ENCODE measurements around the gene SLC10A1.
"Not testable (repeated sequence)": the region's sequence is repeated elsewhere in the genome, so short reads cannot be mapped to it uniquely, and the experiment has no call there.

The SLC10A1 gene

GRCh38 chr14:69753860-69754259 lies 43.2 kb downstream of the SLC10A1 start:
- H3K27ac ChIP-seq, result no peak overlapping the region
- DNase-seq, result no peak
- intact Hi-C loops (cut with DNase I; ENCODE audit: low total_unique reads), result no loop called here
- TF ChIP-seq CTCF (IDR thresholded peaks at IDR 0.05), result no peak
- H3K9me3 ChIP-seq, result no peaks in the 10 kb centered on the region
- no peak overlapping the region for H3K4me3 ChIP-seq
- H3K36me3 ChIP-seq, result no peaks in the 10 kb centered on the region
- H3K4me1 ChIP-seq, result no peaks in the 10 kb centered on the region
- no peaks in the 10 kb centered on the region for H3K27me3 ChIP-seq

GRCh38 chr14:69752773-69753172 lies 44.3 kb downstream of the SLC10A1 start:
- H3K27me3 ChIP-seq, result no peaks in the 10 kb centered on the region
- no peak overlapping the region for H3K27ac ChIP-seq
- H3K36me3 ChIP-seq, result no peaks in the 10 kb centered on the region
- no peaks in the 10 kb centered on the region for H3K4me1 ChIP-seq
- no peak for DNase-seq
- H3K9me3 ChIP-seq, result no peaks in the 10 kb centered on the region
- H3K4me3 ChIP-seq, result no peak overlapping the region
- TF ChIP-seq CTCF (IDR thresholded peaks at IDR 0.05), result no peak
- intact Hi-C loops (cut with DNase I; ENCODE audit: low total_unique reads), result no loop called here

- intact Hi-C loops (cut with DNase I; ENCODE audit: low total_unique reads), result no loop called here
- Histone ChIP-seq H3K36me3 (no peaks in the 10 kb centered on the region), H3K27ac (no peak overlapping the region), H3K4me1 (no peaks in the 10 kb centered on the region), H3K9me3 (no peaks in the 10 kb centered on the region), H3K4me3 (no peak overlapping the region), H3K27me3 (no peaks in the 10 kb centered on the region)
- DNase-seq, result no peak
- no peak for TF ChIP-seq CTCF (IDR thresholded peaks at IDR 0.05)
Observed at GRCh38 chr14:69750495-69750894, 46.5 kb downstream of the SLC10A1 start.

- Histone ChIP-seq H3K27ac (no peak overlapping the region), H3K4me3 (no peak overlapping the region), H3K4me1 (no peaks in the 10 kb centered on the region), H3K9me3 (no peaks in the 10 kb centered on the region), H3K36me3 (no peaks in the 10 kb centered on the region), H3K27me3 (no peaks in the 10 kb centered on the region)
- no peak for DNase-seq
- intact Hi-C loops (cut with DNase I; ENCODE audit: low total_unique reads), result no loop called here
- no peak for TF ChIP-seq CTCF (IDR thresholded peaks at IDR 0.05)
Observed at GRCh38 chr14:69749956-69750355, 47.1 kb downstream of the SLC10A1 start.

GRCh38 chr14:69741055-69741454 lies 56.0 kb downstream of the SLC10A1 start:
- TF ChIP-seq CTCF (IDR thresholded peaks at IDR 0.05), result no peak
- H3K27ac ChIP-seq, result no peak overlapping the region
- no peaks in the 10 kb centered on the region for H3K27me3 ChIP-seq
- no peak overlapping the region for H3K4me3 ChIP-seq
- no peaks in the 10 kb centered on the region for H3K36me3 ChIP-seq
- intact Hi-C loops (cut with DNase I; ENCODE audit: low total_unique reads), result no loop called here
- no peak for DNase-seq
- no peaks in the 10 kb centered on the region for H3K4me1 ChIP-seq
- no peaks in the 10 kb centered on the region for H3K9me3 ChIP-seq

- H3K4me3 ChIP-seq; DNase-seq; H3K27ac ChIP-seq; intact Hi-C loops (cut with DNase I; ENCODE audit: low total_unique reads); H3K9me3 ChIP-seq; H3K36me3 ChIP-seq; H3K4me1 ChIP-seq: not testable (repeated sequence)
- H3K27me3 ChIP-seq, result peaks cover 0 to 12% of the 10 kb centered on the region in 2 donors
Observed at GRCh38 chr14:69736405-69736804, 60.6 kb downstream of the SLC10A1 start.

GRCh38 chr14:69731919-69732598 lies 65.0 kb downstream of the SLC10A1 start:
- peaks cover 0 to 12% of the 10 kb centered on the region in 2 donors for H3K27me3 ChIP-seq
- H3K4me1 ChIP-seq; intact Hi-C loops (cut with DNase I; ENCODE audit: low total_unique reads); H3K36me3 ChIP-seq; H3K27ac ChIP-seq; DNase-seq; H3K9me3 ChIP-seq; H3K4me3 ChIP-seq: not testable (repeated sequence)
